HepG2 (cell line): ENCODE measurements around the gene FAM114A2. TPM values are rescaled to one million over a fixed set of nuclear protein-coding genes. Genes with fewer than 3 reads are reported as not detected.

ENCODE experiments used
- ATF5 ChIP-seq: sonication (generic); formaldehyde crosslinking; IDR thresholded peaks from 2 replicates; pipeline ENCODE4 v1.4.0; 2020; ENCODE audit warnings: mild to moderate bottlenecking, low read depth, missing genetic modification reagents
- CENPT ChIP-seq: sonication (generic); formaldehyde crosslinking; IDR thresholded peaks from 2 replicates; pipeline ENCODE4 v1.8.0; 2022; ENCODE audit warnings: low read depth, mild to moderate bottlenecking, moderate library complexity, missing genetic modification reagents
- HDAC2 ChIP-seq: sonication (generic); formaldehyde crosslinking; IDR thresholded peaks from 2 replicates; pipeline ENCODE4 v1.4.0; 2020; ENCODE audit warnings: missing genetic modification reagents
- HINFP ChIP-seq: sonication (generic); formaldehyde crosslinking; IDR thresholded peaks from 2 replicates; pipeline ENCODE4 v1.4.0; 2020; ENCODE audit warnings: low read depth, mild to moderate bottlenecking, missing genetic modification reagents
- HIVEP1 ChIP-seq: sonication (generic); formaldehyde crosslinking; IDR thresholded peaks from 2 replicates; pipeline ENCODE4 v1.4.0; 2020; ENCODE audit warnings: mild to moderate bottlenecking, missing genetic modification reagents
- KLF15 ChIP-seq: sonication (generic); formaldehyde crosslinking; IDR thresholded peaks from 2 replicates; pipeline ENCODE4 v1.8.1; 2023; ENCODE audit warnings: borderline replicate concordance, mild to moderate bottlenecking, inconsistent platforms, missing genetic modification reagents, mixed read lengths
- NONO ChIP-seq, 2 experiments: fragments of 450-650 bp in 1 of 2; sonication (generic) in 1 of 2; formaldehyde crosslinking in 1 of 2; IDR thresholded peaks in 1 of 2; conservative IDR thresholded peaks in 1 of 2; 2 replicates each; pipeline versions ENCODE4 v1.6.1 to v1.8.0; 2017 to 2022; ENCODE audit warnings: mild to moderate bottlenecking in 1 of 2, missing genetic modification reagents in 1 of 2, moderate library complexity in 1 of 2
- NR2F2 ChIP-seq: IDR thresholded peaks from 2 replicates; pipeline ENCODE4 v1.6.1; 2012; ENCODE audit warnings: low read depth, inconsistent platforms, borderline replicate concordance
- SP4 ChIP-seq: sonication (generic); formaldehyde crosslinking; IDR thresholded peaks from 2 replicates; pipeline ENCODE4 v1.8.1; 2023; ENCODE audit warnings: mild to moderate bottlenecking, missing genetic modification reagents
- SRSF1 ChIP-seq: fragments of 200-400 bp; formaldehyde crosslinking; optimal IDR thresholded peaks from 2 replicates; pipeline ENCODE3; 2017; ENCODE audit warnings: mild to moderate bottlenecking, low read depth, low read length, moderate library complexity
- STAG1 ChIP-seq: sonication (generic); formaldehyde crosslinking; IDR thresholded peaks from 2 replicates; pipeline ENCODE4 v1.4.0; 2020; ENCODE audit warnings: missing genetic modification reagents
- SYNCRIP ChIP-seq: fragments of 200-400 bp; formaldehyde crosslinking; IDR thresholded peaks from 2 replicates; pipeline ENCODE4 v1.6.1; 2018; ENCODE audit warnings: mild to moderate bottlenecking, low read depth, low read length; ENCODE audit not compliant: insufficient read depth
- ZFP36L2 ChIP-seq: sonication (generic); formaldehyde crosslinking; IDR thresholded peaks from 2 replicates; pipeline ENCODE4 v1.4.0; 2020; ENCODE audit warnings: missing genetic modification reagents
- ZNF331 ChIP-seq: sonication (generic); formaldehyde crosslinking; IDR thresholded peaks from 2 replicates; pipeline ENCODE4 v1.4.0; 2020; ENCODE audit warnings: missing genetic modification reagents
- ZNF512B ChIP-seq: sonication (generic); formaldehyde crosslinking; IDR thresholded peaks from 2 replicates; pipeline ENCODE4 v1.5.1; 2020; ENCODE audit warnings: missing genetic modification reagents, mild to moderate bottlenecking, borderline replicate concordance
- ZNF558 ChIP-seq: sonication (generic); formaldehyde crosslinking; IDR thresholded peaks from 2 replicates; pipeline ENCODE4 v1.9.0; 2022; ENCODE audit warnings: mild to moderate bottlenecking, missing genetic modification reagents, borderline replicate concordance
- ZNF639 ChIP-seq: conservative IDR thresholded peaks from 2 replicates; pipeline ENCODE4 v1.6.1; 2018; ENCODE audit warnings: missing genetic modification reagents
- ZNF720 ChIP-seq: sonication (generic); formaldehyde crosslinking; IDR thresholded peaks from 2 replicates; pipeline ENCODE4 v1.4.0; 2020; ENCODE audit warnings: missing genetic modification reagents
- ZNF775 ChIP-seq: sonication (generic); formaldehyde crosslinking; IDR thresholded peaks from 2 replicates; pipeline ENCODE4 v1.4.0; 2020; ENCODE audit warnings: missing genetic modification reagents, mild to moderate bottlenecking, moderate library complexity, borderline replicate concordance
- ZNF781 ChIP-seq: sonication (generic); formaldehyde crosslinking; IDR thresholded peaks from 2 replicates; pipeline ENCODE4 v1.5.1; 2020; ENCODE audit warnings: borderline replicate concordance, mild to moderate bottlenecking, missing genetic modification reagents; ENCODE audit errors: not compliant biosample characterization
- ZSCAN20 ChIP-seq: sonication (generic); formaldehyde crosslinking; IDR thresholded peaks from 2 replicates; pipeline ENCODE4 v1.4.0; 2020; ENCODE audit warnings: missing genetic modification reagents, mild to moderate bottlenecking, borderline replicate concordance
- ZSCAN25 ChIP-seq: sonication (generic); formaldehyde crosslinking; IDR thresholded peaks from 2 replicates; pipeline ENCODE4 v1.8.0; 2022; ENCODE audit warnings: mild to moderate bottlenecking, missing genetic modification reagents
- polyA plus RNA-seq, 8 experiments: library from polyadenylated mRNA; depleted of rRNA in 3 of 8; stranded (reverse) in 7 of 8; unstranded in 1 of 8; fragments of >200 nt; fragmentation: Illumina TruSeq in 4 of 8; extraction: Trizol in 4 of 8; gene quantifications; 2 replicates each; pipeline versions ENCODE4 v1.2.1 to v1.2.3, GENCODE V29; 2011 to 2016; ENCODE audit warnings: low read depth in 4 of 8, missing spikeins in 1 of 8, mixed read lengths in 1 of 8; ENCODE audit not compliant: insufficient read depth in 1 of 8
- total RNA-seq, 5 experiments: library from RNA; depleted of rRNA; stranded (reverse); fragments of >200 nt; fragmentation: Illumina TruSeq; extraction: Trizol; gene quantifications; 2 replicates each; pipeline ENCODE4 v1.2.3, GENCODE V29; 2016; ENCODE audit warnings: low read depth in 1 of 5

FAM114A2 gene
- total and polyA plus RNA-seq, 2 of the 13 experiments (the other 11 are each of a cell fraction or from before 2014, with no cell fraction given) = 6.9 to 11.4 TPM

GRCh38 chr5:154038707-154039457 is at the start of gene FAM114A2, which contains the start of gene MFAP3 (continued):
- TF ChIP-seq CENPT (CRISPR knock-in tag) = no peak
- peak; percentile 87 for TF ChIP-seq HINFP (CRISPR knock-in tag)
- TF ChIP-seq ATF5 (CRISPR knock-in tag) = 0 out of 2 replicates have a peak, but pooled peaks have one; percentile 84
- peak; percentile 74 for TF ChIP-seq SP4 (CRISPR knock-in tag)
- no peak for TF ChIP-seq ZSCAN20 (CRISPR knock-in tag)
- TF ChIP-seq ZNF775 = no peak
- no peak; the same call in 1 of the 2 replicates for TF ChIP-seq NR2F2
- TF ChIP-seq ZNF781 (CRISPR knock-in tag) = no peak
- TF ChIP-seq ZNF558 (CRISPR knock-in tag) = 0 out of 2 replicates have a peak, but pooled peaks have one; percentile 73
- TF ChIP-seq ZNF639 (CRISPR knock-in tag) = peak; percentile 87
- TF ChIP-seq ZNF720 = no peak
- peak; percentile 71; the same call in 1 of the 2 replicates for TF ChIP-seq ZFP36L2
- no peak for TF ChIP-seq SYNCRIP
- TF ChIP-seq ZSCAN25 (CRISPR knock-in tag) = peak; percentile 85
- peak; percentile 82 for TF ChIP-seq HIVEP1 (CRISPR knock-in tag)
- TF ChIP-seq SRSF1 = peak; percentile 92
- TF ChIP-seq ZNF512B (CRISPR knock-in tag) = 0 out of 2 replicates have a peak, but pooled peaks have one; percentile 40
- peak; percentile 77; the same call in 1 of the 2 replicates for TF ChIP-seq HDAC2 (CRISPR knock-in tag)
- no peak for TF ChIP-seq KLF15 (CRISPR knock-in tag)
- no peak for TF ChIP-seq NONO (IDR thresholded peaks at IDR 0.05)
- TF ChIP-seq NONO (CRISPR knock-in tag; conservative IDR thresholded peaks at IDR 0.05) = peak; percentile 92
- TF ChIP-seq STAG1 (CRISPR knock-in tag) = no peak
- peak; percentile 75 for TF ChIP-seq ZNF331 (CRISPR knock-in tag)
